ELR (cell line): ENCODE data around the gene TRMO.
A peak's percentile ranks its signal among the peaks of the same experiment; 100 is the strongest.

Experiments
- DNase-seq: peaks from one replicate; pipeline ENCODE4 v3.0.0-alpha.2; 2015; ENCODE audit warnings: low read depth

Gene TRMO

DNA sequence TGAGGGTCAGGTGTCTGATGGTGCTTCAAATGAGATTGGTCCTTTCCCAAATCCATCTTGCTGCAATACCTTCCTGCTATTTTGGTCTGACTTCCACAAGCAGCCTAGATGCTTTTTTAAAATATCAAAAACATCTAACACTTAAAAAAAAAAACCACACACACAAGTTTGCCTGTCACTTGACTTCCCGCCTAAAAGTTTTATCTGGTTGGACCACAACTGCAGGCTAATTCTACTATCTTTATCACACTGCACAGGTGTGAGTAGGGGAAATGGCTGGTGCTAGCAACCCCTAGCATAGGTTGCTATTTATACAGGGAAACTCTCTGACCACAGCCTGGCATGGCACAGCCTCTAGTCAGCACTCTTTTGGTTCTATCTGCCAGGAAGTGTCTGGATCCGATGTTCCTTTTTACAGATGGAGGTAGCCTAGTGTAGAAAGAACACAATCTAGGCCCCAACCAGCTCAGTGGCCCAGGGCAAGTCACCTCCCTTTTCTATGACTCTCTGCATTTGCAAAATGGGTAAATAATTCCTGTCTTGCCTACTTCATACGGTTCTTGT, 15.9 kb upstream of the TRMO start, which contains the start of gene HEMGN:
Gene HEMGN (minus strand): TSS at position 92 of the 564 bp plus-strand sequence. CDS start 36 bp downstream, at position 56.
- DNase-seq = no peak

- DNase-seq = no peak
These were observed 14.7 kb upstream of the TRMO start for GRCh38 chr9:97936998-97937397.

GRCh38 chr9:97935276-97935675, 13.0 kb upstream of the TRMO start:
- DNase-seq = no peak

GRCh38 chr9:97934321-97935115, 12.2 kb upstream of the TRMO start:
- DNase-seq = no peak

DNA sequence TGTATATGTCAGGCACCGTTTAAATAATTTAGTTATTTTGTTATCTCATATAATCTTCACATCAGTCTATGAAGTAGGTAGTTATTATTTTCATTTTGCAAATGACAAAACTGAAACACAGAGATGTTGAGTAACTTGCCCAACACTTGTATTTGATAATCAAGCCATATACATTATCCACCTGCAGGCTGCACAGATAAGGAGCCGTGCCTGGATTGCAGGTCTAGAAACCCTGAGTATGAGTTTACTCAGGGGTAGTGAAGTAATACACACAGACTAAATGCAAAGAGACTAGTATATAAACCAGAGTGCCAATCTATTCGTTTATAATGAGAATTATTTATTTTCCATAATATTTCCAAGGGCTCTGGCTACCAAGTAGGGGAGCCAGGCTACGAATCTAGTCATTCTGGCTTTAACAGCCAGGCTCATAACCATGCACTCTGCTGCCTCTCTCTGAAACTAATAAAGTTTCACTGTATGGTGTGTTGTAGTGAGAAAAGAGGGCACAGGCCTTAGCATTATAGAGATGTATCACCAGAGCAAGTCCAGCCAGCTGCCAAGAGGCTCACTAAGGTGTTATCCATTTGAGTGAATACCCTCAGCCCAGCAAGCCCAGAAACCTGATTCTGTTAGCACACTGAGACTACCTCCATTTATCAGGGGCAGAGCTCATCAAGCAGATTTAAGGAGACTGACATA, 11.1 kb upstream of the TRMO start:
- no peak for DNase-seq

- no peak for DNase-seq
These were observed 8.7 kb upstream of the TRMO start for GRCh38 chr9:97930972-97931371.

- no peak for DNase-seq
These were observed 6.8 kb upstream of the TRMO start for GRCh38 chr9:97928986-97929604.

DNA sequence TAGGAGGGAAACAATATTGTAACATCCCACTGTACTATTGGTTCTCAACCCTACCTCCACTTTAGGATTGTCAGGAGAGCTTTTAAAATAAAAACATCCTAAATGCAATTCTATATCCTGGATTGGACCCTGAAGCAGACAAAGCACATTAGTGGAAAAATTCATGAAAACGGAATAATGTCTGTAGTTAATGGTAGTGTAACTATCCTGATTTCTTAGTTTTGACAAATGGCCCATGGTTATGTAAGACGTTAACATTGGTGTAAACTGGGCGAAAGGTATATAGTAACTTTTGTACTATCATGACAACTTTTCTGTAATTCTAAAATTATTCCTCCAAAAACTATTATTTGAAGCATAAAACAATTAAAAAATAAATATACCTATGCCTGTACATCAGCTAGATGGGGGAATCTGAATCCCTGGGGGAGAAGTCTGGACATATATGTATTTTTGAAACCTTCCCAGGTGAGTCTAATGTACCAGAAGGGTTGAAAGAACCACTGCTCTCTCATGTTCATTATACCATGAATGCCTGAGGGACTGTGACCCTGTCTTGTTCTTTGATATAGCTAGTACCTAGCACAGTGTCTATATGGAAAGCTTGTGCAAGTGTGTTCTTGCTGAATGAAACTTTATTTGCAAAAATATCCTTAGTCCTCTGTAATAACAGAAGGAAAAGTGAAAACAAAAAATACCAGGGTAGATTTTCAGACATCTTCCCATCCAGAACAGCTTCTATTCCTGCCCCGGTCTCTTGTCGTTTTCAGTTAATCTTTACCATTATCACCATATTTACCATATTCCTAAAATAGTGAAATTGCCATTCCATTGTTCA, 3.4 kb upstream of the TRMO start:
- no peak for DNase-seq

- DNase-seq = no peak
These were observed 2.1 kb upstream of the TRMO start for GRCh38 chr9:97924386-97924785.

DNA sequence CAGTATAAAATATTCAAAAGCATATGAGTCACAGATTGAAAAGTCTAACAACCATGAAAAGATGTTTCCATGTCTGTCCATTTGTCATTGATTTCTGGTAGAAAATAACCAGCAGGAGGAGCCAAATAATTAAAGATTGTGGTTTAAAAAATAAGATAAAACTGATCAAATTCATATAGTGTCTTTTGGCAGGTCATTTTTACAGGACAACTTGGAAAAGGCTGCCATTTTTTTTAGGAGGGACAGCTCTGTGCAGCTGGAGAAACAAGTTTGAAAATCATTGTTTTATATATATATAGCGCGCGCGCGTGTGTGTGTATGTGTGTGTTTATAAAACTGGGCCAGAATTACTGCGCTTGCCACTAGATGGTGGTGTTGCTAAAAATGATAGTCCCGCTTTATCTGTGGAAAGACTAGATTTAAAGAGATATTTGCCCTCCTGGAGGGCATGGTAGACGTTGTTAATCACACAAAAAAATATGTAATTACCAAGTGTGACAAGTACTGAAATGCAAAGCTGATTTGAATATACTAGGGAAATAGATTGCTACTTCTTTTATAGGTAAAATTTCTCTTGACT, 1.3 kb upstream of the TRMO start:
- peak; percentile 88 for DNase-seq

GRCh38 chr9:97919217-97919813, 3.0 kb downstream of the TRMO start:
- no peak for DNase-seq

GRCh38 chr9:97918611-97919010, 3.7 kb downstream of the TRMO start:
- no peak for DNase-seq

DNA sequence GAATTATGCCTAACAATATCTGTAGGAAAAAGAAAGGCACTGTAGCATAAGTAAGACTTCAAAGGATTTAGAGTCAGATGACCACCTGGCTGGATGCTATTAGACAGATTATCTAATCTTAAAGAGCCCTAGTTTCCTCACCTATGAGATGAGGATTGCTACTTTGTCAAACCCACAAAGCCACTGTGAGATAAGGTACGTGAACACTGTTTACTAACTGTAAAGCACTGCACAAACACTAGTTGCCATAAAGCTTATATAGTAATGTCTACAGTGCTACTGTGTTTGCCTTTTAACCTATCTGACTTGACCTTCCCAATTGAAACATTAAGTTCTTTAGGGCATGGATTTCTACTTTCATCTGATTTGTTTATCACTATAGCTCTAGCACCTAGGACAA, 10.3 kb downstream of the TRMO start:
- no peak for DNase-seq

- DNase-seq = no peak
These were observed 10.8 kb downstream of the TRMO start for GRCh38 chr9:97911528-97911927.

DNA sequence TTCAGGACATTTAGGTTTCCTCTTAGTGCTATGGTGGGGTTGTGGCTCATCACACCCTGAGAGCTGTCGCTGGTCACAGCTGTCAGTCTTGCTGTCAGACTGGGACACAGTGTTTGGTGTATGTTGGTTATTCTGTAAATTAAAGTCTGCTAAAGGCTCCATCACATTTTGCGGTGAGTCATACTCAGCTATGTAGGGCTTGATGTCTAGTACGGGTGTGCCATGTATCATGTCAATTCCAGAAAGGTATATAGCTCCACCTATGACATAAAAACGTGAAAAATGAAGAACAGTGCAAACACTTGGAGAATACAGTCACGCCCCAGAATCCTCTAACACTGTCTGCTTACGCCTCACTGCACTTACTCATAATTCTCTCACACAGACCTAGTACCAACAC, 11.9 kb downstream of the TRMO start:
- DNase-seq = no peak

GRCh38 chr9:97908705-97909104, 13.6 kb downstream of the TRMO start:
- no peak for DNase-seq

DNA sequence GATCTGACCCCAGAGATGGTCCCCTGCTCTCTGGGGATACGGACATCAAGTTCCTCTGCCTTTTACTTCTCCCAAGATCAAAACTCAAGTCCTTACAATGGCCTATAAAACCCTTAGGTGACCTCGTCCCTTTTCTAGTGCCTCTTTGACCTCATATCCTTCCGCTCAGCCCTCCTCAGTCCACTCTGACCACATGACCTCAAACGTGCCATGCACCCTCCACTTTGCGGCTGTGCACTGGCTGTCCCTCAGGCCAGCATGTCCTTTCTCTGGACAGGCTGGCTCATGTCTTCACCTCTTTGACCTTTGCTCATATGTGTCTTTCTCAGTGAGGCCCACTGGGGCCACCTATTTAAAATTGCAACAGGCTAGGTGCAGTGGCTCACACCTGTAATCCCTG, 14.7 kb downstream of the TRMO start:
- no peak for DNase-seq

DNA sequence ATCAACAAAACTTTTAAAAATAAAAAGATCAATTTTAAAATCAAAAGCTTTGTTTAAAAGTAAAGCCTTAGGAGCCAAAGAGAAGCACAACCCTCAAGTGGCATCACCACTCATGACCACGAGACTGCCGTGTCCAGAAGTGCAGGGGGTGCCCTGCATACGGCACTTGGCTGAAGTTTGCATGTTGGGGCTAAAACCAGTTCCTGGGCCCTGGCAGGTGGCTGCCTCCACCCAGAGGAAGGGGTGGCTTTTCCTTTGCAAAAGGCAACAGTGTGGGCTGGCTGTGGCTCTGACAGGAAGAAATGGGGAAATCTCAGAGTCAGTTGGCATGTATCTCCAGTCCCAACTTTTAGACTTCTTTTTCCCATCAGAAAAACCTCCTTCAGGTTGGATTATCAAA, 15.3 kb downstream of the TRMO start:
- DNase-seq = no peak

GRCh38 chr9:97906236-97906831, 16.0 kb downstream of the TRMO start:
- no peak for DNase-seq

DNA sequence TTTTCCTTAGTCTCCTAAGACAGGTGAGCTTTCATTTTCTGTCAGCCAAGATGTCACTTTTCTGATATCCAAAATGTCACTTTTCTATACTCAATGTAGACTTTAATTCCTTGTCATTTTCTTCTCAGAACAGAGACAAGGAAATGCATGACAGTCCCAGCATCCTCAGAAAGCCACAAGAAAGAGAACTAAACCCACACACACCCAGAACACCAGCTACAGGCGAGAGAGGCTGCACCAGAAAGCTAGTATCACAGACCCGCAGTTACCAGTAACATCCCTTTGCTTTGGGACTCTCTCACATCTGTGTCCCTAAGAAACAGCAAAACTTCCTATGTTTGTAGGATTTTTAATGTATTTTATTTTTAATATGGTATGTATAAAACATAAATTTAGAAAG, 17.1 kb downstream of the TRMO start:
- DNase-seq = no peak

DNA sequence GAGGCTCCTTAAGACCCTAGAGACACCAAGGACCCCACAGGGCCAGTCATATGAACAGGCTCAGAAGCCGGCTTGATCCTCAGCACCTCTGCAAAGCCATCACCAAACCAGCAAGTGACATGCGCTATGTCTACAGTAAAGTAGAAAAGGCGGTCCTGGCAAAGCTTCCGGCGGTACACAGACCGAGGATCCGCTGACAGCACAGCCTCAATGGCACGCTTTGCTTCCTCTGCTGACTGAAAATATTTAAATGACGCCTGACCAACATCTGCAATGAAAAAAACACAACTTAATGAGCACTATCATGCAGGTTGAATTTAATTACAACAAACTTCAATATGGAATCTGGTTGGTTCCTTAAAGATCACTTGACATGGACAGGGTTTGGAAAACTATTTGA, 17.6 kb downstream of the TRMO start:
- DNase-seq = no peak
